HG02973 (cell line): ENCODE data around the gene NELFCD.

Experiments
- ATAC-seq: cut with Tn5 transposase; IDR thresholded peaks from one replicate; pipeline ENCODE4 v1.9.1; 2021; ENCODE audit warnings: moderate library complexity; ENCODE audit not compliant: unreplicated experiment

NELFCD gene

DNA sequence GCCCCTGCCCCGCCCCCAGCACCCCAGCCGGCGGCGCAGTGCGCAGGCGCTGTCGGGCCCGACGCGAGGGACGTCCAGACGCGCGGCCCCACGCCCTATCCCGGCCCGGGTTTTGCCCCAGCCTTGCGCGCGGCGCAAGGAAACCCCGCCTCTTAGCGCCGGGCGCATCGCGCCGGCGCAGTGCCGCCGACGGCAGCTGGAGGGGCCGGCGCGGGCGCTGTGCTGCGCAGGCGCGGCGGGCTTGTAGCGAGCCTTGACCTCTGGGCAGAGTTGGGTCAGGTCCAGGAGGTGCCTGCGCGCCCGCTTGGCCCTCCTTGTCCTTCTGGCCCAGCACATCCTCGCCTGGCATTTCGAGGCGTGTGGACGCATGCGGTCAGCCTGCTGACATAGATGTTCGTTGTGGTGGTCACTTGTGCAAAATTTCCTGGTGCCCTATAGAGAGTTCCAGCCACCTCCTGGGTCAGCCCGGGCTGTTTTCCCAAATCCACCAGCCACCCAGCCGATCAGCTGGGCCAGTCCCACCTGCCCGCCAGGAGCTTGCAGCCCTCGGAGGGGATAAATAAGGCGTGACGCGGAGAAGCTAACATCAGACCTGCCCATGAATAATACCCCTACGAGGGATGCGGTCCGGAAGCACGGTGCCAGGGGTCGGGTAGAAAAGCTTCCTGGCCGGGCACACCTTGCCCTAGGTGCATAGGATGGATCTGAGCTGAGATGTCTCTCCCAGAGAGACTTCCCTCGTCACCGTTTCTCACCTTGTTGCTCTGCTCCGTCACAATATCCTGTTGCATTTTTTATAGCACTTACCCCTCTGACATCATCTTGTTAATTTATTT is 62.0 kb downstream of the NELFCD start:
- peak; percentile 78 for ATAC-seq

DNA sequence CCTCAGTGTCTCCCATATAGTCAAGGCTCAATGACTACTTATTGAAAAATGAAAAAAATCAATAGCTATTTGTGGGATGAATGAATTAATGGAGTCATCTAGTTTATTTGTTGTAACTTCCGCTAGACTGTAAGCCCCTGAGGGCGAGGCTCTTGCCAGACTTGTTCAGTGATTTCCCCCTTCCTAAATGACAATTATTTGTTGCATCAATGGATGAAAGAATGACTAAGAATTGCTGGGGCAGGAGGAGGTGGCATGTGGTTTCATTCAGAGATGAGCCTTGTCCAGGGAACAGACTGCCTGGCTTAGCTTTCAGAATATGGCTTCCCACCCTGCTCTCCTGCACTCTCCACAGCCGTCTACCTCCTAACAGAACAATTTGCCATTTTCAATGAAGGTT is 62.6 kb downstream of the NELFCD start:
- no peak for ATAC-seq

DNA sequence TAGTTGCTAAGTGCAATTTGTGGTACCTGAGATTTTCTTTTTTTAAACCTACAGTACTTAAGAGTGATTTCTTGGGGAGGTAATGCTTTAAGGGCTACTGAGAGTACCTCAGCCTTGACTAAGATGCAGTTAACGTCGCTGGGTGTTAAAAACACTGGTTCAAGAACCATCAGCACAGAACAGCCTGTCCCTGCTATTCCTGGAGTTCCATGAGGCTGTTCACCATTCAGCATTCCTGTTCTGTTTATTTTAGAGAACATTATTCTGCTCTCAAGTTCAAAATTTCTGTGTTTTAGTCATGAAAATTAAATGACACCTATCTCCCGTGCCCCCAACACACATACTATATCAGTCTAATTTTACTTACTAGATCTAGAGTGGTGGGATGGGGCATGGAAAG is 63.2 kb downstream of the NELFCD start:
- ATAC-seq, result no peak
